ENCODE measurements around the gene DNAH14.
"Not testable (repeated sequence)": the region's sequence is repeated elsewhere in the genome, so short reads cannot be mapped to it uniquely, and the experiment has no call there.

The DNAH14 gene

DNA sequence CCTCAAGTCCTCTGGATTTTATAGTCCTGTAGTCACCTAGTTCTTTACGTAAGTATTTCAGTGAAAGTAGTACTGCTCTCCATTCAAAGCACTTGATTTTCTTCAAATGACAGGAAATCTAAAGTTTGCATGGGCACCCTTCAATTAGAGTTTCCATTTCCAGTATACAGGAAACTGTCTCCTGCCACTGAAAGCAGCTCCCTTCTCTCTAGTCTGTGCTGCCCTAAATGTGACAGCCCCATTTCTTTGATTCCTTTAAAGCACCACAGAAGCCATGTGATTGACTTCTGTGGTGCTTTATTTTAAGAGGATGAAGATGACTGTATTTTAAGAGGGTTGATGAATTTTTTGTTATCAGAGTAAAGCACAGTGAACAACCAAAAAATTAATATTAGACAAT lies 226.1 kb downstream of the DNAH14 start:
- no peak for DNase-seq (ENCODE audit: low spot score)

DNA sequence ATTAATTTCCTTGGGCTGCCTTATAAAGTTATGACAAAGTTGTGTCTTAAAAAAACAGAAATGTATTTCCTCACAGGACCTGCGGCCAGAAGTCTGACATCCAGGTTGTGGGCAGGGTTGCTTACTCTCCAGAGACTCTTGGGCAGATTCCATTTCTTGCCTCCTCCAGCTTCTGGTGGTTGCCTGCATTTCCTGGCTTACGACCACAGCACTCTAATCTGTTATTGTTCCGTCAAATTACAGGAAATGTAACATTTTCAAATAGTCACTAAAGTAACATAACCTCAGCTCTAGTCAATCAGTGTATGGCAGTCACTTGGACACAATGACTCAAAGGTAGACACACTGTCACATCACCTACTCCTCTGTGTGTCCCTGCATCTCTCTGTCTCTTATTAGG lies 226.8 kb downstream of the DNAH14 start:
- DNase-seq (ENCODE audit: low spot score) = no peak

DNA sequence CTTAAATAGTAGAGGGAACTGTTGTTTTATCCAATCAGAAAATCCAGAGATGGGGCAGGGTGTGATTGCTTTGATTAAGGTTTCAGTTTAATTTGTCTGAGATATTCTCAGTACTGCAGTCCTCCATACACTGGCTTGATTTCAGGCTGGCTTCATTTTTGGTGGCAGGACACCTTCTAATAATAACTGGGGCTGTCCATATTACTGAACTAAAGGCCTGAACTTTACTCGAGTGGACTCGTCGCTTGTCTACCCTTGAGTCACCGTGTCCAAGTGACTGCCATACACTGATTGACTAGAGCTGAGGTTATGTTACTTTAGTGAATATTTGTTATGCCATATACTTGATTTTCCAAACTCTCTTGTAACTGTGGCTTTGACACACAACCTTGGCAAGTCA lies 228.8 kb downstream of the DNAH14 start:
- no peak for DNase-seq (ENCODE audit: low spot score)

DNA sequence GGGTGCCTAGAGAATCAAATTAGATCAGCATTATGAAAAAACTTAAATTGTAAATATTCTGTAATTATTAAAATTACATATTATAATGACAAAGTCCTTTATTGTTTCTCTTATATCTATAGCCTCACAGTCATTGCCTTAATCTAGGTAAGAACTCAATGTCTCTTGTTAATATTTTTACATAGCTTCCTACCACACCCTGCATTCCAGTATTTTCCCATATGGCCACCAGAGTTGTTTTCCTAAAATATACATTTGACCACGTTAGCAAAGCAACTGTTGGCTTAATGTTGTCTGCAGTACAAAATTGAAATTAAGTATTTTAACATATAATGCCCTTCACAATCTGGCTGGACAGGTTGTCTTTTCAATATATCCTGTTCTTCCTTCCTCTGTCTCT lies 230.3 kb downstream of the DNAH14 start:
- no peak for DNase-seq (ENCODE audit: low spot score)

DNA sequence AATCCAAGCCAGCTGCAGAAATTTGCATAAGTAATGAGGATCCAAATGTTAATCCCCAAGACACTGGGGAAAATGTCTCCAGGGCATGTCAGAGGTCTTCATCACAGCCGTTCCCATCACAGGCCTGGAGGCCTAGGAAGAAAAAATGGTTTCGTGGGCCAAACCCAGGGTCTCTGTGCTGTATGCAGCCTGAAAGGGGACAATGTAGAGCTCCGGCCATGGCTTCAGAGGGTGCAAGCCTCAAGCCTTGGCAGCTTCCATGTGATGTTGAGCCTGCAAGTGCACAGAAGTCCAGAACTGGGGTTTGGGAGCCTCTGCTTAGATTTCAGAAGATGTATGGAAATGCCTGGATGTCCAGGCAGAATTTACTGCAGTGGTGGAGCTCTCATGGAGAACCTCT lies 247.9 kb downstream of the DNAH14 start:
- DNase-seq (ENCODE audit: low spot score) = not testable (repeated sequence)

DNA sequence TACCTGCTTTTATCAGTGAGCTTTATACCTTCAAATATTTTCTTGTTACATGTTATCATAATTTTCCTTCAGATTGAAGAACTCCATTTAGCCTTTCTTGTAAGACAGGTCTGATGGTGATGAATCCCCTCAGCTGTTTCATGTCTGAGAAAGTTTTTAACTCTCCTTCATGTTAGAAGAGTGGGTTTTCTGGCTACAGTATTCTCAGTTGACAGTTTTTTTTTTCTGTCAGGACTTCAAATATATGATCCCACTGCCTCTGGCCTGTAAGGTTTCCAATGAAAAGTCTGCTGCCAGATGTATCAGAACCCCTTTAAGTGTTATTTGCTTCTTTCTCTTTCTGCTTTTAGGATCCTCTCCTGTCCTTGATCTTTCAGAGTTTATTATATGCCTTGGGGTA lies 250.2 kb downstream of the DNAH14 start:
- no peak for DNase-seq (ENCODE audit: low spot score)

DNA sequence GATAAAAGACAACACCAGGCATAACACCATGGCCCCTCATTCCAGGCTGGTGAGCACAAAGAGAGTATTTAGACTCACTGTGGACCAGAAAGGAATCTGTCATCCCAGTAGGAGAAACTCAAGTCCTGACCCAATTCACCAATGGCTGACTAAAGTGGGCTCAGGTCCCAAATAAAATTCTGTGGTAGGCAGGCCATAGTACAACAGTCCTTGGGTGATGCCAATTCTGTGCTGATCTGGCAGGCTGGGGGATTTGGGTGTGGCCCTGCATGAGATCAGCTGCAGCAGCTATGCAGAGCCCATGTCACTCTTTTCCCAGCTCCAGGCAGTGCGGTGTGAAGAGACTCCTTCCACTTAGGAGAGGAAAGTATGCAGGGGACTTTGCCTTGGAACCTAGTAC lies 253.2 kb downstream of the DNAH14 start:
- no peak for DNase-seq (ENCODE audit: low spot score)

DNA sequence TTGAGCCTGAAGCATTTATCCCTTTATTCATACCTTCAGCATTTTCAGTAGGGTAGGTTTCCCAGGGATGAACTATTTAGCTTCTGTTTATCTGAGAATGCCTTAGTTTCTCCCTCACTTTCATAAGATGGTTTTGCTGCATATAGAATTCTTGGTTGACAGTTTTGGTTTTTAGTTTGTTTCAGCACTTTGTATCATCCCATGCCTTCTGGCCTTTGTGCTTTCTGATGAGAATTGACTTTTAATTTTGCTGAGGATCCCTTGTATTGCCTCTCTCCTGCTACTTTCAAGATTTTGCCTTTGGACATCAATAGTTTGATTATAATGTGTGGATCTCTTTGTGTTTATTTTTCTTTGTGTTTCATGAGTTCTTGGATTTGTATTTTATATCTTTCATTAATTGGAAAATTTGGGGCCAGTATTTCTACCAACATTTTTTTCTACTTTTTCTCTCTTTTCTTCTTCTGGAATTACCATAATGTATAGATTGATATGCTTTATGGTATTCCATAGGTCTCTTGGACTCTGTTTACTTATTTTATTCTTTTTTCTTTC lies 261.8 kb downstream of the DNAH14 start:
- DNase-seq (ENCODE audit: low spot score) = no peak

DNA sequence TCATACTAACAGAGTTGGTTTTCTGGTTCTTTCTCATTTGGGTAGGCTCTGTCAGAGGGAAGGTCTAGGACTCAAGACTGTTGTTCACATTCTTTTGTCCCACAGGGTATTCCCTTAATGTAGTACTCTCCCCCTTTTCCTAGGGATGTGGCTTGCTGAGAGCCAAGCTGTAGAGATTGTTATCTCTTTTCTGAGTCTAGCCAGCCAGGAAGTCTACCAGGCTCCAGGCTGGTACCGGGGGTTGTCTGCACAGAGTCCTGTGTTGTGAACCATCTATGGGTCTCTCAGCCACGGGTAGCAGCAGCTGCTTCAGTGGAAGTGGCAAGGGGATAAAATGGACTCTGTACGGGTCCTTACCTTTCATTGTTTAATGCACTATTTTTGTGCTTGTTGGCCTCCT lies 272.0 kb downstream of the DNAH14 start:
- no peak for DNase-seq (ENCODE audit: low spot score)

DNA sequence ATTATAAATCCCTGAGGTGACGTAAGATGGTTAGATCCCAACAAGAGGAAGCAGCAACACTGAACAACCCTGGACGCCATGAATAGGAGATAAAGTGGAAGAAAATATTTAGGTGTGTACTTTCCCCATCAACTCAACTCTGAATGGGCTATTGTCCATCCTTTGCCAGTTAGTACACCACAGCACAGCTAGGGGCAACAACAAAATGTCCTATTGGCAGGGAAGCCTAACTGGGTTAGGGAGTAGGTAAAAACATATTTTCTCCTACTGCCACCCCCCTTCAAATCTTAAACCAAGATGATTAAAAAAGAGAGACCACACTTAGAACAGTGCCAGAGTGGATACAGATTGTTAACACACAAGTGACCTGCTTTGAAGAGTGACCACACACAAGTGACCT lies 278.3 kb downstream of the DNAH14 start:
- no peak for DNase-seq (ENCODE audit: low spot score)

DNA sequence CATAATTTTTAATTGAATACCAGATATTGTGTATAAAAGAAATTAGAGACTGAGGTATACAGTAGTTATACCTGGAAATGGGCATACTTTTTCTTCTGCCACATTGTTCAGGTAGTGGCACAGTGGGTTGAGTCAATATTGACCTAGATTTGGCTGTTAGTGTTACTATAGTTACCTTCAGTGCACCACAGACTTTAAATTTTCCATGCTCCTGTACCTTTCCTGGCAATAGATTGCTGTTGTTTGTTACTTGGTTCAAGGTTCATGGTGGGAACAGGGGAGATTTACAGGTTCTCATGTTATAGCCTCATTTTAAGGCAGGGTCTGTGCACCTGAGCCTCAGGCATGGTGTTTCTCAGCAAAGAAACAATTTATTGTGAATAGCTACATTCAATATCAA lies 279.7 kb downstream of the DNAH14 start:
- no peak for DNase-seq (ENCODE audit: low spot score)

DNA sequence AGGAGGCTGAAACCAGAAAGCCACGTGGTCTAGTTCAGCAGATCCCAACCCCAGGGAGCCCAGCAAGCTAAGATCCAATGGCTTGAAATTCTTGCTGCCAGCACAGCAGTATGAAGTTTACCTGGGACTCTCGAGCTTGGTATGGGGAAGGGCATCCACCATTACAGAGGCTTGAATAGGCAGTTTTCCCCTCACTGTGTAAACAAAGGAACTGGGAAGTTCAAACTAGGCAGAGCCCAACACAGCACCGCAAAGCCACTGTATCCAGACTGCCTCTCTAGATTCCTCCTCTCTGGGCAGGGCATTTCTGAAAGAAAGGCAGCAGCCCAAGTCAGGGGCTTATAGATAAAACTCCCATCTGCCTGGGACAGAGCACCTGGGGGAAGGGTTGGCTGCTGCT lies 280.7 kb downstream of the DNAH14 start:
- DNase-seq (ENCODE audit: low spot score) = not testable (repeated sequence)

DNA sequence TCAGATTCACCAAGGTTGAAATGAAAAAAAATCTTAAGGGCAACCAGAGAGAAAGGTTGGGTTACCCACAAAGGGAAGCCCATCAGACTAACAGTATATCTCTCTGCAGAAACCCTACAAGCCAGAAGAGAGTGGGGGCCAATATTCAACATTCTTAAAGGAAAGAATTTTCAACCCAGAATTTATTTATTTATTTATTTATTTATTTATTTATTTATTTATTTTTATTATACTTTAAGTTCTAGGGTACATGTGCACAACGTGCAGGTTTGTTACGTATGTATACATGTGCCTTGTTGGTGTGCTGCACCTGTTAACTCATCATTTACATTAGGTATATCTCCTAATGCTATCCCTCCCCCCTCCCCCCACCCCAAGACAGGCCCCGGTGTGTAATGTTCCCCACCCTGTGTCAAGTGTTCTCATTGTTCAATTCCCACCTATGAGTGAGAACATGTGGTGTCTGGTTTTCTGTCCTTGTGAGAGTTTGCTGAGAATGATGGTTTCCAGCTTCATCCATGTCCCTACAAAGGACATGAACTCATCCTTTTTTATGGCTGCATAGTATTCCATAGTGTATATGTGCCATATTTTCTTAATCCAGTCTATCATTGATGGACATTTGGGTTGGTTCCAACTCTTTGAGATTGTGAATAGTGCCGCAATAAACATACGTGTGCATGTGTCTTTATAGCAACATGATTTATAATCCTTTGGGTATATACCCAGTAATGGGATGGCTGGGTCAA lies 282.4 kb downstream of the DNAH14 start:
- DNase-seq (ENCODE audit: low spot score) = not testable (repeated sequence)

DNA sequence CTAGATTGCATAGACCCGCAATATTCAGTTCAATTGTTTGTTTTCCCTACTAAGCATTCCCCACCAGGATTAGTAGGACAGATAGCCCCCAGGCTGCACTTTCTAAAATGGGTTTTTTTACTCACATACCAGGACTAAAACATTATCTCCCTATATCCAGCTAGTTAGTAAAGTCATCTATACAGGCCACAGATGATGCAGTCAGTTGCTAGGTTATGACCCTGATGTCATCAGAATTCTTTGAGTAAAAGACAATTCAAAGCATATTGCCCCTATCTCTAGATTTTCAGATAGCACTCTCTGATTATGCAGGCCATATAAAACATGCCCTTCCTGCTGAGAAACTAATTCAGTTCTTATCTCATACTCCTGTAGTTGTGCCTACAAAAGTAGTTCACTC lies 294.8 kb downstream of the DNAH14 start:
- DNase-seq (ENCODE audit: low spot score) = no peak

DNA sequence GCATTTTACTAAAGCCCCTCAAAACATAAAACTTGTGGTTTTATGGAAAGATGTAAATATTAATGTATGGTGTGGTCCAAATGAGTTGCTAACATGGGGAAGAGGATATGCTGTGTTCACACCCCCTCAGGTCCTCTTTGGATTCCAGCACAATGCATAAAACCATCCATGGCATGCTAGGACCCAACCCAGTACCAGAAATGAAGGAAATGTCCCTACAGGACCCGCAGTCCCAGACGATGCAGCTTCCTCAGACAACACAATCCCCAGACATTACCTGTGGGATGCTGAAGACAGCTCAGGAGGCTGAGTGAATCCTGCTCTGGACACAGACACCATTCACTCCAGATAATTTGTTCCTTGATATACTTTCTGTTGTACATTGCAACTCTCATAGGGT lies 296.2 kb downstream of the DNAH14 start:
- no peak for DNase-seq (ENCODE audit: low spot score)

DNA sequence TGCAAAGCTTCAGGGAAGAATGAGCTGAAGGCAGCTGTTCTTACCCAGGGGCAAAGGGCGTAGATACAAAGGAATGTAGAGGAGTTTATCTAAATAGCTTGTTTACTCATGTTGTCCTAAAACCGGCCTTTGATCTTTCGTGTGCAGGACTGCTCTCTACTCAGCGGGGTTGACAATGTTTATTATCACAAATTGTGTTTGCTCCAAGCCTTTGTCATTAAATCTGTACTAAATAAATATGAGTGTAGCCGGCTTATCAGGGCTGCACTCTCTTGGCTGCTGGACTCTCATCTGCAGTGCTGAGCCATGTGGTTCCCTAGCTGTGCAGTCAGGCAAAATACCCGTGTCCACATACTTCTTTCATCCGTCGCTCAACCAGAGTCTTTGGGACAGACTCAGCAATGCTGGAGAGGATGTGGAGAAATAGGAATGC lies 299.4 kb downstream of the DNAH14 start:
- DNase-seq (ENCODE audit: low spot score) = no peak

DNA sequence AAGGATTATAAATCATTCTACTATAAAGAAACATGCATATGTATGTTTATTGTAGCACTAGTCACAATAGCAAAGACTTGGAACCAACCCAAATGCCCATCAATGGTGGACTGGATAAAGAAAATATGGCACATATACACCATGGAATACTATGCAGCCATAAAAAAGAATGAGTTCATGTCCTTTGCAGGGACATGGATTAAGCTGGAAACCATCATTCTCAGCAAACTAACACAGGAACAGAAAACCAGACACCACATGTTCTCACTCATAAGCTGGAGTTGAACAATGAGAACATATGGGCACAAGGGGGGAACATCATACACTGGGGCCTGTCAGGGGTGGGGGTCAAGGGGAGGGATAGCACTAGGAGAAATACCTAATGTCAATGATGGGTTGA lies 300.0 kb downstream of the DNAH14 start:
- not testable (repeated sequence) for DNase-seq (ENCODE audit: low spot score)

DNA sequence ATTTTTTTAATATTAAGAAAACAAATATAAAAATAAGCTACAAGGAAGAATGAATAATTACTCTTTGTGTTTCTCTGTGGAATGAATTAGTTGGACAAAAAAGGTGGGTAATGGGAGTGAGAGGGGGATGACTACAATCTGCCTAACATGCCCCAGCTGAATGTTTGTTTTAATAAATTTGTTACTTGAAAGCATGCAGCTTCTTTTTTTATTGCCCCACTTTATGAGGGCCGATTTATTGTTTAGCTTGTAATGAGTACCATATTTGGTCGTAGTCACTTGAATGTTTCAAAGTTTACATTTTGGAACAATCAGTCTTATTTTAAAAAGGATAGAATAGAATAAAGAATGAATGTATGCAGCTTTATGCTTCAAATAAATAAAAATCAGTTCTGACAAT lies 301.0 kb downstream of the DNAH14 start:
- no peak for DNase-seq (ENCODE audit: low spot score)

DNA sequence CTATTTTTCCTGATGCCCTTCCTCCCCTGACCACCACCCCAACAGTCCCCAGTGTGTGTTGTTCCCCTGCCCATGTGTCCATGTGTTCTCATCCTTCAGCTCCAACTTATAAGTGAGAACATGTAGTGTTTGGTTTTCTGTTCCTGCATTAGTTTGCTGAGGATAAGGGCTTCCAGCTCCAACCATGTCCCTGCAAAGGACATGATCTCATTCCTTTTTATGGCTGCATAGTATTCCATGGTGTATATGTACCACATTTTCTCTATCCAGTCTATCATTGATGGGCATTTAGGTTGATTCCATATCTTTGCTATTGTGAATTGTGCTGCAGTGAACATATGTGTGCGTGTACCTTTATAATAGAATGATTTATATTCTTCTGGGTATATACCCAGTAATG lies 303.5 kb downstream of the DNAH14 start:
- not testable (repeated sequence) for DNase-seq (ENCODE audit: low spot score)

DNA sequence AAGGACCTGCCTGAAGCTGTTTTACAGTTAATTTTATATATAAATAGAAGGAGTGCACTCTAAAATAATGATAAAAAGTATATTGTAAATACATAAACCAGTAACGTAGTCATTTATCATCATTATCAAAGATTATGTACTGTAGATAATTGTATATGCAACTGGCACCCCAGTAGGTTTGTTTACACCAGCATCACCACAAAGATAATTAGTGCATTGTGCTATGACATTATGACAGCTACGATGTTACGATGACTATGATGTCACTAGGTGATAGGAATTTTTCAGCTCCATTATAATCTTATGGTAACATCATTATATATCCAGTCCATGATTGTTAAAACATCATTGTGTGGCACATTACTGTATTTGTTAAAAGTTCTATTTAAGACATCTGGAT lies 313.1 kb downstream of the DNAH14 start:
- no peak for DNase-seq (ENCODE audit: low spot score)

DNA sequence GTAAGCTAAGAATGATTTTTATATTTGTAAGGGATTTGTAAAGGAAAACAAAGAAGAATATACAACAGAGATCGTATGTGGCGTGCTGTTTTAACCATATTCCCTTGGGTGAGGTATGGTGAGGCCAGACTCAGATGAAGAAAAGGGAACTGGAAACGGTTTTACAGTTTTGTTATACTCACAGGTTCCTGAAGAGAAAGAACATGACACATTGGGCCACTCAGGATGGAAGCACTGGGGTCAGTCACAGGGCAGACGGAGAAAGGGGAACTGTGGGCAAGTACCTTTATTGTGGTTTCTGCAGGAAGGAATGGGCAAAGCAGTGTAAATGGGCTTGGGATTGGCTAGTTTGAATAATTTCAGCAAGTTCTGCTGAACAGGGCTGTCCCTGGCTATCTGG lies 321.0 kb downstream of the DNAH14 start:
- no peak for DNase-seq (ENCODE audit: low spot score)

DNA sequence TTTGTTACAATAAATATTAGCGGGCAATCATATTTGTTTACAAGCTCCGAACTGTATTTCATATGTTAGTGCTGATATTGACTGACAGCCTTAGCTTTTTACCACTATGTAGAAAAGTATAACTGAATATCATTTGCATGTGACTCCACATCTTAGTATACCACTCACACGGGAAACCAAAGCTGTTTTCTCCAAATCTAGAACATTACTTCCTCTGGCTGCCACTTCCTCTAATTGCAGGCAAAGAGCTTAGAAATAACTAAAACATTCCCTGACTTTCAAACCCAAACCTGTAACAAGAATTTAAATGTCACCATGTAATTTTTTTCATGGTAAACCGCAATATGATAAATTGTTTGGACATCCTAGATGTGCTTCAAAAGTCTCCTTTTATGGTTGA lies 323.7 kb downstream of the DNAH14 start:
- DNase-seq (ENCODE audit: low spot score) = no peak

DNA sequence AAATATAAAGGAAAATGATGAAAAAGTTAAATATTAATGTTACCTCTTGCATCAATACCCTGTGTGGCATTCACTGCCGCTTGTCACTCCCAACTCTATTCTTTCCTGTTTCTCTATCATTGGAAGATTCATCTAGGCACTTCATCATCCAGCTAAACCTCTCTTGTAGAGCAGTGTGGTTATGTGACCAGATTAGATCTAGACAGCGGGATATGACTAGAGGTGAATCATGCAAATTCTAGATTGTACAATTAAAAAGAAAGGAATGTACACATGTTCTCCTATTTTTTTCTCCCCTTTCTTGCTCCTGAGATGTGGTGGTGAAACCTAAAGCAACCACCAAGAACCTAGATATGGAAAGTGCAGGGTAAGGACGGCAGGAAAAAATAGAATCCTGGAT lies 324.3 kb downstream of the DNAH14 start:
- DNase-seq (ENCODE audit: low spot score) = no peak

DNA sequence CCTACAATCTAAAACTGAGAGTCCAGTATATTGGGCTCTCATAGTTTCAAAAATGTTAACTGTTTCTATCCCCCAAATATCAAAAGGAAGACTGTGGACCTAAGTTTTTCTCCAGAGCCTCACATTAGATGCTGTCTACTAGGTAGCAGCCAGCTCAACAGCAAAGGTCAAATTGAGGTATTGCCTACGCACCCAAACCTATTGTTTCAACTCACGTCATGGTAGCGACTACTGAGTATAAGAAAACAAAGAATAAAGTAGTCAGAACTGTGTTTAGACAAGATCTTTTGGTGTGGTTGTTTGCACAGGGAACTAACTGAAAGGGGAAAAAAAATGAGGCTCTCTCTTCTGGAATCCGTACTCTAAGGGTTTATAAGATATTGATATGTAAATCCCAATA lies 325.2 kb downstream of the DNAH14 start:
- DNase-seq (ENCODE audit: low spot score) = no peak
